ENCODE results near the gene EFHC2.
"Not testable (repeated sequence)": the region's sequence is repeated elsewhere in the genome, so short reads cannot be mapped to it uniquely, and the experiment has no call there.

Gene EFHC2

GRCh38 chrX:44265559-44265958 is 77.9 kb downstream of the EFHC2 start:
- TF ChIP-seq, protein P1, sequence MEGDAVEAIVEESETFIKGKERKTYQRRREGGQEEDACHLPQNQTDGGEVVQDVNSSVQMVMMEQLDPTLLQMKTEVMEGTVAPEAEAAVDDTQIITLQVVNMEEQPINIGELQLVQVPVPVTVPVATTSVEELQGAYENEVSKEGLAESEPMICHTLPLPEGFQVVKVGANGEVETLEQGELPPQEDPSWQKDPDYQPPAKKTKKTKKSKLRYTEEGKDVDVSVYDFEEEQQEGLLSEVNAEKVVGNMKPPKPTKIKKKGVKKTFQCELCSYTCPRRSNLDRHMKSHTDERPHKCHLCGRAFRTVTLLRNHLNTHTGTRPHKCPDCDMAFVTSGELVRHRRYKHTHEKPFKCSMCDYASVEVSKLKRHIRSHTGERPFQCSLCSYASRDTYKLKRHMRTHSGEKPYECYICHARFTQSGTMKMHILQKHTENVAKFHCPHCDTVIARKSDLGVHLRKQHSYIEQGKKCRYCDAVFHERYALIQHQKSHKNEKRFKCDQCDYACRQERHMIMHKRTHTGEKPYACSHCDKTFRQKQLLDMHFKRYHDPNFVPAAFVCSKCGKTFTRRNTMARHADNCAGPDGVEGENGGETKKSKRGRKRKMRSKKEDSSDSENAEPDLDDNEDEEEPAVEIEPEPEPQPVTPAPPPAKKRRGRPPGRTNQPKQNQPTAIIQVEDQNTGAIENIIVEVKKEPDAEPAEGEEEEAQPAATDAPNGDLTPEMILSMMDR (IDR thresholded peaks at IDR 0.05; ENCODE audit: low read depth, low read length) = no peak
- Histone ChIP-seq H3K36me3 (no peaks in the 10 kb centered on the region), H3K4me3 (ENCODE audit: low read depth, low read length) (no peak overlapping the region), H3K4me1 (no peaks in the 10 kb centered on the region), H3K9me3 (no peaks in the 10 kb centered on the region), H3K27me3 (no peaks in the 10 kb centered on the region)
- DNase-seq = no peak

DNA sequence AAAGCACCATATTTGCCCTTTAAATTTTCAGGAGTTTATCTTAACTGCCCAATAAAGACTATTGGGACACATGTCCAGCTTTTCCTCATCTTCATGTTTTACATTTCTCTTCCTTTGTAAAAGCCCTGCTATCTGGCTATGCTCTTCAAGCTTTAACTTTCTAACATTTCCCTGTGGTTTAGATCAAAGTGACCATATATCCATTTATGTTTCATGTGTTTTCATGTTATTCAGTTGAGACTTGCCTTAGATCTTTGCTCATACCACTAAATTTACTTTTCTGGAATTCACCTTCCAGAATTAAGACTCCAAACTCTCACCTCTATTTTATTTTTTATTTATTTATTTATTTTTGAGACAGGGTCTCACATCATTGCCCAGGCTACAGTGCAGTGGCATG is 78.5 kb downstream of the EFHC2 start:
- H3K27me3 ChIP-seq = no peaks in the 10 kb centered on the region
- H3K9me3 ChIP-seq = no peaks in the 10 kb centered on the region
- H3K4me3 ChIP-seq (ENCODE audit: low read depth, low read length) = no peak overlapping the region
- TF ChIP-seq, protein P1 (IDR thresholded peaks at IDR 0.05; ENCODE audit: low read depth, low read length) = no peak
- H3K36me3 ChIP-seq = no peaks in the 10 kb centered on the region
- DNase-seq = no peak
- no peaks in the 10 kb centered on the region for H3K4me1 ChIP-seq

DNA sequence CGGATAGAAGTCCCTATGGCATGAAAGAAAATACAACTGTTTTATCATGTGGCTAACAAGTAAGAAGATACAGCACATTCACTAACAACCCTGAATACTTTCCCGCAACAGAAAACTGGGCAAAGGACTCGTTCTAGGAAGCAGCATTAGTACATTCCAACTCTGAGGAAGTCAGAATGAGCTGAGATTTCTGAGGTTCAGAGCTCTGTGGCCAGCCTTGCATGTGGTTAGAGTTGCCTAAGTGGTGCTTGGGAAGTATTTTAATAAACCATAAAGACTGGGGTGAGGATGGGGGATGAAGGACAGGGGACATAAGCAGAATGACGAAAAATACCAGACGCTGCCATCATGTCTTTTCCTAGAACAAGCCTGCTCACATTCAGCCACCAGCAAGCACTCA is 82.2 kb downstream of the EFHC2 start:
- TF ChIP-seq, protein P1 (IDR thresholded peaks at IDR 0.05; ENCODE audit: low read depth, low read length) = no peak
- no peak for DNase-seq
- no peaks in the 10 kb centered on the region for H3K9me3 ChIP-seq
- no peaks in the 10 kb centered on the region for H3K4me1 ChIP-seq
- no peaks in the 10 kb centered on the region for H3K27me3 ChIP-seq
- H3K36me3 ChIP-seq = no peaks in the 10 kb centered on the region
- no peak overlapping the region for H3K4me3 ChIP-seq (ENCODE audit: low read depth, low read length)

GRCh38 chrX:44260609-44261008 is 82.9 kb downstream of the EFHC2 start:
- H3K27me3 ChIP-seq = no peaks in the 10 kb centered on the region
- H3K36me3 ChIP-seq = no peaks in the 10 kb centered on the region
- no peaks in the 10 kb centered on the region for H3K4me1 ChIP-seq
- no peaks in the 10 kb centered on the region for H3K9me3 ChIP-seq
- no peak for DNase-seq
- TF ChIP-seq, protein P1 (IDR thresholded peaks at IDR 0.05; ENCODE audit: low read depth, low read length) = no peak
- no peak overlapping the region for H3K4me3 ChIP-seq (ENCODE audit: low read depth, low read length)

- H3K4me3 ChIP-seq (ENCODE audit: low read depth, low read length); H3K4me1 ChIP-seq; DNase-seq; H3K36me3 ChIP-seq; H3K27me3 ChIP-seq; H3K9me3 ChIP-seq: not testable (repeated sequence)
Observed at GRCh38 chrX:44255742-44256141, 87.7 kb downstream of the EFHC2 start.

DNA sequence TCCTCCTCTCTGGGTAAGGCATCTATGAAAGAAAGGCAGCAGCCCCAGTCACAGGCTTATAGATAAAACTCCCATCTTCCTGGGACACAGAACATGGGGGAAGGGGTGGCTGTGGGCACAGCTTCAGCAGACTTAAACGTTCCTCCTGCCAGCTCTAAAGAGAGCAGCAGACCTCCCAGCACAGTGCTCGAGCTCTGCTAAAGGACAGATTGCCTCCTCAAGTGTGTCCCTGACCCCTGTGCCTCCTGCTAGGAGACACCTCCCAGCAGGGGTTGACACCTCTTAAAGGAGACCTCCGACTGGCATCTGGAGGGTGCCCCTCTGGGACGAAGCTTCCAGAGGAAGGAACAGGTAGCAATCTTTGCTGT is 89.9 kb downstream of the EFHC2 start:
- no peak overlapping the region for H3K4me3 ChIP-seq (ENCODE audit: low read depth, low read length)
- H3K9me3 ChIP-seq = no peaks in the 10 kb centered on the region
- no peaks in the 10 kb centered on the region for H3K4me1 ChIP-seq
- no peak for DNase-seq
- no peaks in the 10 kb centered on the region for H3K27me3 ChIP-seq
- H3K36me3 ChIP-seq = no peaks in the 10 kb centered on the region
- TF ChIP-seq, protein P1 (IDR thresholded peaks at IDR 0.05; ENCODE audit: low read depth, low read length) = no peak

DNA sequence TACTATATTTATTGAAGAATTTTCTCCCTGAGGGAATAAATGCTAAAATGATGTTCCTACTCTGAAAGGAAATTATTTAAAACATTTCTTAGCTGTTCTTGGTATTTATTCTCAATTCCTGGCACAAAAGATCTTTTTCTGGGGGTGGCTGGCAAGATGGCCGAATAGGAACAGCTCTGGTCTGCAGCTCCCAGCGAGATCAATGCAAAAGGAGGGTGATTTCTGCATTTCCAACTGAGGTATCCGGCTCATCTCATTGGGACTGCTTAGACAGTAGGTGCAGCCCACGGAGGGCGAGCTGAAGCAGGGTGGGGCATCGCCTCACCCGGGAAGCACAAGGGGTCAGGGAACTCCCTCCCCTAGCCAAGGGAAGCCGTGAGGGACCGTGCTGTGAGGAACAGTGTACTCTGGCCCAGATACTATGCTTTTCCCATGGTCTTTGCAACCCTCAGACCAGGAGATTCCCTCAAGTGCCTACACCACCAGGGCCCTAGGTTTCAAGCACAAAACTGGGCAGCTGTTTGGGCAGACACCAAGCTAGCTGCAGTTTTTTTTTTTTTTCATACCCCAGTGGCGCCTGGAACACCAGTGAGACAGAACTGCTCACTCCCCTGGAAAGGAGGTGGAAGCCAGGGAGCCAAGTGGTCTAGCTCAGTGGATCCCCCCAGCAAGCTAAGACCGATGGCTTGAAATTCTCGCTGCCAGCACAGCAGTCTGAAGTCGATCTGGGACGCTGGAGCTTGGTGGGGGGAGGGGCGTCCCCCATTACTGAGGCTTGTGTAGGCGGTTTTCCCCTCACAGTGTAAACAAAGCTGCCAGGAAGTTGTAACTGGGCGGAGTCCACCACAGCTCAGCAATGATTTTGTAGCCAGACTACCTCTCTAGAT is 90.5 kb downstream of the EFHC2 start:
- not testable (repeated sequence) for H3K4me3 ChIP-seq (ENCODE audit: low read depth, low read length)

More for the DNA sequence above, 90.5 kb downstream of the EFHC2 start:
- H3K9me3 ChIP-seq, H3K27me3 ChIP-seq, H3K4me1 ChIP-seq, H3K36me3 ChIP-seq: not testable (repeated sequence)
- DNase-seq = peak; percentile 4

All from BE2C (cell line).